ENCODE measurements around the gene PCNX2.
"Not testable (repeated sequence)": the region's sequence is repeated elsewhere in the genome, so short reads cannot be mapped to it uniquely, and the experiment has no call there.

Gene PCNX2

GRCh38 chr1:233010146-233010545, 285.4 kb downstream of the PCNX2 start:
- no peak for DNase-seq (ENCODE audit: low spot score)

GRCh38 chr1:233006541-233006973, 289.0 kb downstream of the PCNX2 start:
- DNase-seq (ENCODE audit: low spot score): no peak

GRCh38 chr1:233006108-233006507, 289.4 kb downstream of the PCNX2 start:
- no peak for DNase-seq (ENCODE audit: low spot score)

GRCh38 chr1:233005703-233006102, 289.8 kb downstream of the PCNX2 start:
- no peak for DNase-seq (ENCODE audit: low spot score)

- no peak for DNase-seq (ENCODE audit: low spot score)
Observed at GRCh38 chr1:233005156-233005555, 290.4 kb downstream of the PCNX2 start.

GRCh38 chr1:233004451-233004850, 291.1 kb downstream of the PCNX2 start:
- DNase-seq (ENCODE audit: low spot score): no peak

GRCh38 chr1:233003638-233004037, 291.9 kb downstream of the PCNX2 start:
- DNase-seq (ENCODE audit: low spot score): not testable (repeated sequence)

DNA sequence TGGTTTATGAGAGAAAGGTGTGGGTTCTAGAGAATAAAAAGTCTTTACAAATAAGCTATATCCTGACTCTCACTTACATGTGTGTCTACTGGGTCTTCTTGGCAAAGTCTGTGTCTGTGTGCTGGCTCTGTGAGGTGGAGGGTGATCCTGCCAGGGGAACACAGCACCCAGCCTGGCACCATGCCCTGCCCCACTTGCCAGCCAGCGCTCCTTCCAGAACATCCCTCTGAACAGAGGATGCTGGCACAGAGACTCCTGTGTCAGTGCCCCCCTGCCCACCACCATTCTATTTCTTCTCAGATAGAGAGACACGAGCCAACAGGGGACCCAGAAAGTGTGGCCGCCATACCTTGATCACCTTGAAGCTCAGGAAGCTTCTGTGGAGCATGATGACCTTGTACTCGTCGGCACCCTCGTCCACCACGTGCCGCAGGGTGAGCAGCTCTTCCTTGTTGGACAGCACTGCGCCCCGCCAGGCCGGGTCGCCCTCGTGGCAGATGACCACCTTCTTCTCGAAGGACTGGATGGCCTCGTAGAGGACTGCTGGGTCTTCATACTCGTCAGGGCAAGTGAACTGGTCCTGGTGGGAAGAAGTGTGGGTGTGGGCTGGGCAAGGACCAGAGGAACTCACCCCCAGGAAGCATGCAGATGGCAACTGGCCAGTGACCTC, 295.4 kb downstream of the PCNX2 start:
- no peak for DNase-seq (ENCODE audit: low spot score)

DNA sequence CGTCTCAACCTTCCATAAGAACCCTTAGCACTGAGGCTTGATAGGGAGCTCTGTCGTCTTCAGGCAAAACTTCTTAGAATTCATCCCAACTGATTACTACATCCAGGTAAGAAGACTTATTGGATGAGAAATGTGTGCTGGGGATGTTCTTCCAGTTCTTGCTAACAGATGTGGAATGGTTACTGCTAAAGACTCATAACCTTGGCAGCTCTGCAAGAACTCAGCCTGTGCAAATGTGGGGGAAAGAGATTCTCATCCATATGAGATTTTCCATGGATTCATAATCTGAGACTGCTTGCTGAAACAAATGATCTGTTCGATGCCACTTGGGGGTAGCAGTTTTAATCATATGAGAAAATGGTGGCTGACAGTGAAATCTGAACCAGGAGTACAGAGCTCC, 296.9 kb downstream of the PCNX2 start:
- no peak for DNase-seq (ENCODE audit: low spot score)

GRCh38 chr1:232998138-232998537, 297.4 kb downstream of the PCNX2 start:
- DNase-seq (ENCODE audit: low spot score): no peak

DNA sequence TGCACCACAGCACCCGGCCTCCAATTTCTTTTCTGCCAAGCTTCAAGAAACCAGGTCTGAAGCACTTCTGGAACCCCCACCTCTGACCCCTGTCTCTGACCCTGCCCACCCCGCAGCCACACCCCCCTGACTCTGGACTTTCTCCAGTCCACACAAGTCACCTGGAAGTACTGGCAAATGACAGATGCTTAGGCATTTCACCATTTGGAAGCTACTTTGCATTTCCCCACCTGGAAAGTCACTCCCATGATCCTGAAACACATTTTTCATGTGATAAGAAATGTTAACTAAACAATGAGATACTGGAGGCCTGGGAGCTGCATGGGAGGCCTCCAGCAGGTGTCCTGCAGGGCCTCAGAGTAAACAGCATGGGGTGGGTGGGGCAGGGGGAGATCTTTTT, 299.4 kb downstream of the PCNX2 start:
- no peak for DNase-seq (ENCODE audit: low spot score)

DNA sequence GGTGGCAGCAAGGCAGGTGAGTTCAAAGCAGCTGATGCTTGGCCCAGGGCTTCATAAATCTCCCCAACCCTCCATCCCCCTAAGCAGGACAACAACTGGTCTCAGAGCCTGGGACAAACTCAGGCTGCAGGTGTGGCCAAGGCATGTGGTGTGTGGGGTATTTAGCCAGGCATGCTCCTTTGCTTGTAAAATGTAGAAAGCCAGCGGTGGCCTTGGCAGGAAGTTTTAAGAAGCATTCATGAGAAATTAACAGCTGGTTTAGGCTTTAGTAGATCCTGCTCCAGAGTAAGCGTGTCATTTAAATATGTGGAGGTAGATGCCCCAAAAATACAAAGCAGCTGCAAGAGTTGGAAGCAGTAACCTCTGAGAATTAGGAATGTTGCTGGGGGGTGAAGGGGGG, 300.3 kb downstream of the PCNX2 start:
- DNase-seq (ENCODE audit: low spot score): no peak

DNA sequence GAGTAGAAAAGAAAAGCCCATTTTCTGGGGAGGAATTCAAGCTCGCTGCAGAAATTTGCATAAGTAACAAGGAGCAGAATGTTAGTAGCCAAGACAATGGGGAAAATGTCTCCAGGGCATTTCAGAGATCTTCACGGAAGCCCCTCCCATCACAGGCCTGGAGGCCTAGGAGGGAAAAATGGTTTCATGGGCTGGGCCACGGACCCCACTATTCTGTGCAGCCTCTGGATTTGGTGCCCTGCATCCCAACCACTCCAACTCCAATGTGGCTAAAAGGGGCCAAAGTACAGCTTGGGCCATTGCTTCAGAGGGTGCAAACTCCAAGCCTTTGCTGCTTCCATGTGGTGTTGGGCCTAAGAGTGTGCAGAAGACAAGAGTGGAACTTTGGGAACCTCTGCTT, 302.0 kb downstream of the PCNX2 start:
- no peak for DNase-seq (ENCODE audit: low spot score)

DNA sequence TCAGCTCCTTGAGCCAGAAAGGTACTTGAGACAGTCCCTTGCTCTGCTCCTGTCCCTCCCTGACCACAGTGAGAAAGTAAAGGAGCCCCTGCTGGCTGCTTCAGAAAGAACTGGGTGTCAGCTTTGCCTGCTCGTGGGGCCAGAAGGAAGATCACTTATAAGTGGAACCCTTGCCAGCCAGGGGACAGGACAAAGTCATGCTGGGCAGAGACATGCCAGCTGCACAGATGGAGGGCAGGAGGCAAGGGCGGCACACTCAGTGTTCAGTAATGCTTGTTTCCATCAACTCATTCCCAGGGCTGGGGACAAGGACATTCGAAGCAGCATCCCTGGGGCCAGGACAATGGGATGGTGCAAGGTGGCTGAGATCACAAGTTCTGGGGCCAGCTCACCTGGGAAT, 303.3 kb downstream of the PCNX2 start:
- no peak for DNase-seq (ENCODE audit: low spot score)

- no peak for DNase-seq (ENCODE audit: low spot score)
Observed at GRCh38 chr1:232991238-232991637, 304.3 kb downstream of the PCNX2 start.

DNA sequence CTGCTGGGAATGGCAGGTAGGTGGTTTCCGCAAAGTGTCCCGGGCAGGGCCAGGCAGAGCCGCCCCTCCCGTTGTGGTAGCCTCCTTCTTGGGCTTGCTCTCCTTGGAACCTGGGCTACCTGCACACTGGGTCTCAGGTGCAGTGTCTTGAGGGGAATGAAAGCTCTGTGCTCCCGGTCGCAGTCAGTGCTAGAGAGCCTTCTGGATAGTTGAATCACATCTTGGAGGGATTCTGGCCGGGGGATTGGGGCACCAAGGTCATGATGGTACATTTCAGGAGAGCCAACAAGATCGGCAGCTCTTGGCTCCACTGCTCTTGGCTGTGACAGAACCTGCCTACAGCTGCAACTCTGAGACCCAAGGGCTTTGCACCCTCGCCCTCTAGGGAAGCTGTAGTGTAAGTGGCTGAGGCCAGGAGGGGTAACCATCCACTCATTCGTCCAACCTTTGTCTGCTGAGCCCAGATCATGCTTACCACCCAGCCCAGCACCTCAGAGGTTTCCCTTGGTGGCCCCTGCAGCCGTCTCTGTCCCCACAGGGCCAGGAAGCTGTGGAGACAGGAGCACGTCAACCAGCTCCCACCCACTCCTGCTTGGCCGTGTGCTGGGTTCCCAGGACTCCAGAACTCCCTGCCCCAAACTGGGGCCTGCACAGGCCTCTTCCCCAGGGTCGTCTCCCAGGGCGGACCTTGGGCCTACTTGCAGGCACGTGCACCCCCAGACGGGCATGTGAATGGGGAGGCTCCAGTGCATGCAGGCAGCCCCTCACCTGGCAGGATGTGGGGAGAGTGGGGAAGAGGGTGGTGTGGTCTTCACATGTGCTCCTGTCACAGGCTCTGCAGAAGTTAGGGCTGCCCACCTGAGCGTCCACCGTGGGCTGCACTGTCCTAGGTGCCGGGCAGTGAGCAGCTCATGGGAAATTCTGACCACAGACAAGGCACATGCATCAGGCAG, 305.1 kb downstream of the PCNX2 start:
- DNase-seq (ENCODE audit: low spot score): no peak

- no peak for DNase-seq (ENCODE audit: low spot score)
Observed at GRCh38 chr1:232988572-232989040, 306.9 kb downstream of the PCNX2 start.

DNA sequence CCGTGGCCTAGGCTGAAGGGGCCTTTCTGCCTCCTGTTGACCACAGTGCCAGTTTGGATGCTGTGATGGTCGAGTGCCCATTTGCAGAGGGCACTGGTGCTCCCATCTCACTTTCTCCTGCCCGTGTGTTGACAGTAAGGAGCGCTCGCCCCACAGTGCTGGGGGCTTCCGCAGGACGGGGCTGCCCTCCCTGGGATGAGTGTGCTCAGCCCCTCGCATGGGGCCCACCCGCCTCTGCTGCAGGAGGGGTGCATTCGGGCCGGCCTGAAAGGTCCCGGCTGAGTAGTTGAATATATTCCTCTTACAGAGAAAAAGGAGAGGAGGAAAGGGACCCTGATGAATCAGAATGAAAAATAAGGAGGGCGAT, 307.8 kb downstream of the PCNX2 start:
- no peak for DNase-seq (ENCODE audit: low spot score)

DNA sequence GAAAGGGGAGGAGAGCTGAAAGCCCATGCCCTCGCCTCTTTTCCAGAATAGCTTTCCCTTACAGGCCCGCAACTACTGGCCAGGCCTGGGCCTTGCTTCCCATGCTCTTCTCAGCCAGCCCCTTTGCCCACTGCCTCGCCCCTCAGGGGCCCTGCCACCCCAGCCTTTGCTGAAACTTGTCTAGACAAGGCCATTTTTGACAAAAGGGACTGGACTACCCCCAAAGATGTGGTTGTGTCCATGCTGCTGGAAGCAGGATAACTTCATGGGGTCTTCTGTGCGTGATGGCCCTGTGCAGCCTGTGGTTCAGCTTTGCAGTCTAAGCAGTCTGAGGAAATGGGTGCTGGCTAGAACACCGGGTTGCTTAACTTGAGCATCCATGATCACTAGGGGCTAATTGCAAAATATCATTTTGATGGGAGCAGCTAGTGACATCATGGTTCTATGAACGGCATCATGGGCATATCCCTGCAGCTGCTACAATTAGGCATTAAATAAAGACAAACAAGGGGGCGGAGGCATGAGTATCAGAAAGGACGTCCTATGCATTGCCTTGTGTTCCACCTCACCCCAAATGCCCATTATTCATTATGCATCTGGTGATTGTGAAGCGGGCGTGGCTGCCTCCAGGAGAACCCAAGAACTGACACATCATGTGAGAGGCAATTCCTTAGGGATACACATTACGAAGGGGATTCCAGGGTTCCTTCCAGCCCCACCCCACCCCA, 308.3 kb downstream of the PCNX2 start:
- no peak for DNase-seq (ENCODE audit: low spot score)

DNA sequence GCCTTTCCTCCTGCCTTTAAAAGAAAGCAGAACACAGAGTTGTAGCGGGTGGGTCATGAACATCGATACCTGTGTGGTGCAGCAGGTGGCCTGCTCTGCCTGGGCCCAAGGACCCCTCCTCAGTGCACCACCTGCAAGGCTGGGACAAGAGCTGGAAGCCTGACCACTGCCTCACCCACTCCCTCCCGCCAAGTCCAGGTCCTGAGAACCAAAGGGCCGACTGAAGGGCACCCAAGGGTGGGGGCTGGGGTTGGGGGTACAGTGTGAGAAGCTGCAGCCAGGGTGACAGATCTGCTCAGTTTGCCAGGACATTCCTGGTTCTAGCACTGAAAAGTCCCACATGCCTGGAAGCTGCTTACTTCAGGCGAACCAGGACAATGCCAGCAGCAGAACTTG, 309.0 kb downstream of the PCNX2 start:
- no peak for DNase-seq (ENCODE audit: low spot score)

- DNase-seq (ENCODE audit: low spot score): no peak
Observed at GRCh38 chr1:232985882-232986526, 309.5 kb downstream of the PCNX2 start.

Measured in HuH-7 (cell line).